Lower lobe of right lung (tissue), 2 donors: Measurements from ENCODE around the gene MRFAP1. TPM values are rescaled to one million over a fixed set of nuclear protein-coding genes. Genes with fewer than 3 reads are reported as not detected.

ENCODE experiments used
- ATAC-seq, 2 donors: fragments of 200-7000 bp; cut with Tn5 transposase; one replicate each; pipeline ENCODE4 v1.9.1; 2020 to 2022; ENCODE audit warnings: mild to moderate bottlenecking in 2 of 2, moderate library complexity in 2 of 2
- DNase-seq: peaks from one replicate; pipeline ENCODE4 v3.0.0-alpha.2; 2020
- H3K27ac ChIP-seq: fragments of 200-600 bp; one replicate; pipeline ENCODE4 v1.8.0; 2022
- H3K27me3 ChIP-seq: fragments of 200-600 bp; one replicate; pipeline ENCODE4 v1.8.0; 2022; ENCODE audit warnings: low read depth
- H3K36me3 ChIP-seq: fragments of 200-600 bp; one replicate; pipeline ENCODE4 v1.8.0; 2022; ENCODE audit warnings: mild to moderate bottlenecking
- H3K4me1 ChIP-seq: fragments of 200-600 bp; one replicate; pipeline ENCODE4 v1.8.0; 2022
- H3K4me3 ChIP-seq: fragments of 200-600 bp; one replicate; pipeline ENCODE4 v1.8.0; 2022; ENCODE audit warnings: mild to moderate bottlenecking
- H3K9me3 ChIP-seq: fragments of 200-600 bp; one replicate; pipeline ENCODE4 v1.8.0; 2022
- intact Hi-C: fragments of 100-400 bp; cut with DNase I; formaldehyde crosslinking; loops from one replicate; pipeline ENCODE4 v1.11.0; 2022
- total RNA-seq: library from RNA; stranded (reverse); fragmentation: NEBNext Ultra II Directional; extraction: Animal tissue kit (Norgen Biotek cat#: 25700); gene quantifications from one replicate; pipeline ENCODE4 v1.2.1, GENCODE V29; 2021
- TF ChIP-seq, protein P1 (sequence below): fragments of 200-600 bp; IDR thresholded peaks from one replicate; pipeline ENCODE4 v1.8.0; 2022; ENCODE audit warnings: antibody characterized with exemption, mild to moderate bottlenecking
- donor health status: DM: no; HTN: yes; CAD: no; lungs with severe emphysema.

Gene MRFAP1
- total RNA-seq, 1 donor from 2014 or later: 211 TPM

GRCh38 chr4:6606465-6607235 is 33.8 kb upstream of the MRFAP1 start:
- peaks cover 80% of the 10 kb centered on the region for H3K36me3 ChIP-seq
- DNase-seq: no peak
- H3K27ac ChIP-seq: no peak overlapping the region
- no peak overlapping the region for H3K4me3 ChIP-seq
- H3K27me3 ChIP-seq: no peaks in the 10 kb centered on the region
- H3K4me1 ChIP-seq: no peaks in the 10 kb centered on the region
- TF ChIP-seq, protein P1, sequence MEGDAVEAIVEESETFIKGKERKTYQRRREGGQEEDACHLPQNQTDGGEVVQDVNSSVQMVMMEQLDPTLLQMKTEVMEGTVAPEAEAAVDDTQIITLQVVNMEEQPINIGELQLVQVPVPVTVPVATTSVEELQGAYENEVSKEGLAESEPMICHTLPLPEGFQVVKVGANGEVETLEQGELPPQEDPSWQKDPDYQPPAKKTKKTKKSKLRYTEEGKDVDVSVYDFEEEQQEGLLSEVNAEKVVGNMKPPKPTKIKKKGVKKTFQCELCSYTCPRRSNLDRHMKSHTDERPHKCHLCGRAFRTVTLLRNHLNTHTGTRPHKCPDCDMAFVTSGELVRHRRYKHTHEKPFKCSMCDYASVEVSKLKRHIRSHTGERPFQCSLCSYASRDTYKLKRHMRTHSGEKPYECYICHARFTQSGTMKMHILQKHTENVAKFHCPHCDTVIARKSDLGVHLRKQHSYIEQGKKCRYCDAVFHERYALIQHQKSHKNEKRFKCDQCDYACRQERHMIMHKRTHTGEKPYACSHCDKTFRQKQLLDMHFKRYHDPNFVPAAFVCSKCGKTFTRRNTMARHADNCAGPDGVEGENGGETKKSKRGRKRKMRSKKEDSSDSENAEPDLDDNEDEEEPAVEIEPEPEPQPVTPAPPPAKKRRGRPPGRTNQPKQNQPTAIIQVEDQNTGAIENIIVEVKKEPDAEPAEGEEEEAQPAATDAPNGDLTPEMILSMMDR: no peak
- ATAC-seq: no peak
- intact Hi-C loops: no loop called here
- peaks cover 10% of the 10 kb centered on the region for H3K9me3 ChIP-seq

GRCh38 chr4:6607368-6608055 is 33.0 kb upstream of the MRFAP1 start:
- Histone ChIP-seq H3K4me3 (no peak overlapping the region), H3K36me3 (peaks cover 80% of the 10 kb centered on the region), H3K9me3 (peaks cover 10% of the 10 kb centered on the region), H3K4me1 (no peaks in the 10 kb centered on the region), H3K27ac (no peak overlapping the region), H3K27me3 (no peaks in the 10 kb centered on the region)
- intact Hi-C loops: no loop called here
- DNase-seq: no peak
- ATAC-seq: no peak
- TF ChIP-seq, protein P1: no peak

GRCh38 chr4:6608758-6609414 is 31.6 kb upstream of the MRFAP1 start:
- Histone ChIP-seq H3K4me1 (no peaks in the 10 kb centered on the region), H3K9me3 (peaks cover 10% of the 10 kb centered on the region), H3K36me3 (peaks cover 84% of the 10 kb centered on the region), H3K27ac (no peak overlapping the region), H3K27me3 (no peaks in the 10 kb centered on the region), H3K4me3 (no peak overlapping the region)
- no peak for DNase-seq
- TF ChIP-seq, protein P1: no peak
- intact Hi-C loops: no loop called here
- ATAC-seq: no peak

DNA sequence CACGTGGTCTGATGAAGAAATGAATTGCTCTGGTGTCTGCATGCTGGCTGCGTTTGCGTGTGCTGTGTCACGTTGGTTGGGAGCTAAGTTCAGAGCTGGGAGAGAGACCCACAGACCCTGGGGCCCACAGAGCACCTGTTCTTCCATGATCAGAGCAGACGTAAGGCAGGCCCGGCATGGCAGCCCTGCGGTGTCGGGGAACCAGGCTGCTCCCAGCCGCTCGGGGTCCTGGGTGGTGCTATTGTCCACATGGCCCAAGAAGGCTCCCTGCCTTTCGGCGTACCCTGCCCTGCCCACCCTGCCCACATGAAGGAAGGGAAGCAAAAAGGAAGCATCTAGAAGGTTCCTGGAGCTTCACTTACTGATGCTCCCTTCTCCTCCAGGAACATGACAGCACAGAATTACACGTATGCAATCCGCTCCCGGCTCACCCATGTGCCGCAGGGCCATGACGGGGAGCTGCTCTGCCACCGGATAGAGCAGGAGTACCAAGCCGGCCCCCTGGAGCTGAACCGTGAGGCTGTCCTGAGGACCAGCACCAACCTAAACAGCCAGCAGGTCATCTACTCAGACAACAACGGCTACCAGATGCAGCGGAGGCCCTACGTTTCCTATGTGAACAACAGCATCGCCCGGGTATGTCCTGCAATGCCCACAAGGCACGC is 30.9 kb upstream of the MRFAP1 start:
- DNase-seq (no peak), ATAC-seq (no peak)
- Histone ChIP-seq H3K36me3 (peaks cover 90% of the 10 kb centered on the region), H3K27ac (no peak overlapping the region), H3K27me3 (no peaks in the 10 kb centered on the region), H3K4me1 (no peaks in the 10 kb centered on the region), H3K4me3 (no peak overlapping the region), H3K9me3 (peaks cover 9% of the 10 kb centered on the region)
- intact Hi-C loops: no loop called here
- TF ChIP-seq, protein P1: no peak

- H3K27me3 ChIP-seq: no peaks in the 10 kb centered on the region
- H3K36me3 ChIP-seq: peaks cover 92% of the 10 kb centered on the region
- H3K9me3 ChIP-seq: no peaks in the 10 kb centered on the region
- intact Hi-C loops: no loop called here
- ATAC-seq (no peak), DNase-seq (no peak)
- no peak overlapping the region for H3K4me3 ChIP-seq
- no peaks in the 10 kb centered on the region for H3K4me1 ChIP-seq
- TF ChIP-seq, protein P1: no peak
- no peak overlapping the region for H3K27ac ChIP-seq
Measured at GRCh38 chr4:6610856-6611430, 29.5 kb upstream of the MRFAP1 start.
